WTC11 (cell line): ENCODE results near the gene INPP5A.

Experiments used
- CREB1 ChIP-seq: sonication (generic); formaldehyde crosslinking; IDR thresholded peaks from 2 replicates; pipeline ENCODE4 v1.8.0; 2023; ENCODE audit warnings: mild to moderate bottlenecking, missing genetic modification reagents
- CTCF ChIP-seq: fragments of 200-600 bp; IDR thresholded peaks from 2 replicates; pipeline ENCODE4 v1.8.0; 2022; ENCODE audit warnings: antibody characterized with exemption
- E2F1 ChIP-seq: sonication (generic); formaldehyde crosslinking; IDR thresholded peaks from 2 replicates; pipeline ENCODE4 v1.8.0; 2022; ENCODE audit warnings: mild to moderate bottlenecking, missing genetic modification reagents
- FOXJ3 ChIP-seq: sonication (generic); formaldehyde crosslinking; IDR thresholded peaks from 2 replicates; pipeline ENCODE4 v1.9.0; 2021; ENCODE audit warnings: missing genetic modification reagents, mild to moderate bottlenecking, borderline replicate concordance
- FOXP1 ChIP-seq: sonication (generic); formaldehyde crosslinking; IDR thresholded peaks from 2 replicates; pipeline ENCODE4 v1.8.0; 2022; ENCODE audit warnings: missing genetic modification reagents, mild to moderate bottlenecking, moderate library complexity, borderline replicate concordance
- MXD4 ChIP-seq: fragments of 250-450 bp; sonication (Bioruptor Pico); IDR thresholded peaks from 2 replicates; pipeline ENCODE4 v1.8.0; 2021; ENCODE audit warnings: mild to moderate bottlenecking, moderate library complexity, borderline replicate concordance
- OVOL2 ChIP-seq: fragments of 250-450 bp; sonication (Bioruptor Pico); IDR thresholded peaks from 2 replicates; pipeline ENCODE4 v1.9.0; 2021; ENCODE audit warnings: mild to moderate bottlenecking, borderline replicate concordance
- SOX15 ChIP-seq: fragments of 250-450 bp; sonication (Bioruptor Pico); IDR thresholded peaks from 2 replicates; pipeline ENCODE4 v1.9.0; 2021; ENCODE audit warnings: mild to moderate bottlenecking
- ZNF232 ChIP-seq: sonication (generic); formaldehyde crosslinking; IDR thresholded peaks from 2 replicates; pipeline ENCODE4 v1.8.0; 2022; ENCODE audit warnings: mild to moderate bottlenecking, missing genetic modification reagents

GRCh38 chr10:132515811-132516726 lies 21.5 kb upstream of the INPP5A start:
- TF ChIP-seq ZNF232 = no peak
- TF ChIP-seq CREB1 (CRISPR knock-in tag) = no peak
- no peak for TF ChIP-seq FOXP1
- no peak for TF ChIP-seq CTCF
- no peak for TF ChIP-seq MXD4 (CRISPR knock-in tag)
- no peak for TF ChIP-seq OVOL2 (CRISPR knock-in tag)
- no peak for TF ChIP-seq FOXJ3 (CRISPR knock-in tag)
- TF ChIP-seq E2F1 (CRISPR knock-in tag) = no peak
- no peak for TF ChIP-seq SOX15 (CRISPR knock-in tag)
